HepG2 (cell line): Measurements from ENCODE around the gene ZNF74. TPM values are rescaled to one million over a fixed set of nuclear protein-coding genes. Genes with fewer than 3 reads are reported as not detected.

Source experiments
- HDAC6 ChIP-seq: fragments of 200-600 bp; sonication (generic); IDR thresholded peaks from 2 replicates; pipeline ENCODE4 v1.7.0; 2017; ENCODE audit warnings: mild to moderate bottlenecking, antibody characterized with exemption, low read length, low read depth
- JUND ChIP-seq: sonication (generic); formaldehyde crosslinking; IDR thresholded peaks from 2 replicates; pipeline ENCODE4 v1.8.0; 2022; ENCODE audit warnings: mild to moderate bottlenecking, missing genetic modification reagents
- MAFF ChIP-seq: IDR thresholded peaks from 2 replicates; pipeline ENCODE4 v1.6.1; 2011; ENCODE audit warnings: low read depth, low read length, improper control_type of control experiment
- MBNL3 ChIP-seq: fragments of 250-450 bp; sonication (Bioruptor Pico); conservative IDR thresholded peaks from 2 replicates; pipeline ENCODE4 v1.8.0; 2022; ENCODE audit warnings: mild to moderate bottlenecking, inconsistent platforms
- MEF2D ChIP-seq: sonication (generic); formaldehyde crosslinking; IDR thresholded peaks from 2 replicates; pipeline ENCODE4 v1.5.1; 2020; ENCODE audit warnings: mild to moderate bottlenecking, missing genetic modification reagents
- MZF1 ChIP-seq: sonication (generic); formaldehyde crosslinking; IDR thresholded peaks from 2 replicates; pipeline ENCODE4 v1.8.1; 2023; ENCODE audit warnings: mild to moderate bottlenecking, missing genetic modification reagents, borderline replicate concordance
- RORA ChIP-seq: sonication (generic); formaldehyde crosslinking; IDR thresholded peaks from 2 replicates; pipeline ENCODE4 v1.5.0; 2020; ENCODE audit warnings: mild to moderate bottlenecking, missing genetic modification reagents, moderate library complexity
- SIX1 ChIP-seq: sonication (generic); formaldehyde crosslinking; IDR thresholded peaks from 2 replicates; pipeline ENCODE4 v1.4.0; 2020; ENCODE audit warnings: missing genetic modification reagents, borderline replicate concordance
- TBX2 ChIP-seq: sonication (generic); formaldehyde crosslinking; IDR thresholded peaks from 2 replicates; pipeline ENCODE4 v1.5.0; 2020; ENCODE audit warnings: missing genetic modification reagents, mild to moderate bottlenecking, borderline replicate concordance
- TCF7 ChIP-seq: sonication (generic); IDR thresholded peaks from 2 replicates; pipeline ENCODE4 v1.6.1; 2016; ENCODE audit warnings: antibody characterized with exemption, low read depth
- TEAD2 ChIP-seq: sonication (generic); formaldehyde crosslinking; IDR thresholded peaks from 2 replicates; pipeline ENCODE4 v1.9.0; 2021; ENCODE audit warnings: missing genetic modification reagents
- TERF1 ChIP-seq: sonication (generic); formaldehyde crosslinking; IDR thresholded peaks from 2 replicates; pipeline ENCODE4 v1.8.0; 2022; ENCODE audit warnings: mild to moderate bottlenecking, missing genetic modification reagents, moderate library complexity
- THAP8 ChIP-seq: sonication (generic); formaldehyde crosslinking; IDR thresholded peaks from 2 replicates; pipeline ENCODE4 v1.5.1; 2020; ENCODE audit warnings: missing genetic modification reagents, mild to moderate bottlenecking, borderline replicate concordance
- TOPORS ChIP-seq: sonication (generic); formaldehyde crosslinking; IDR thresholded peaks from 2 replicates; pipeline ENCODE4 v1.8.0; 2023; ENCODE audit warnings: mild to moderate bottlenecking, missing genetic modification reagents
- XRCC5 ChIP-seq: fragments of 200-400 bp; formaldehyde crosslinking; optimal IDR thresholded peaks from 2 replicates; pipeline ENCODE3; 2017; ENCODE audit warnings: mild to moderate bottlenecking, low read length
- ZFP36 ChIP-seq: fragments of 150-350 bp; IDR thresholded peaks from 2 replicates; pipeline ENCODE4 v1.6.1; 2018; ENCODE audit warnings: borderline replicate concordance, low read length, low read depth; ENCODE audit not compliant: partially characterized antibody
- ZFY ChIP-seq: sonication (generic); formaldehyde crosslinking; IDR thresholded peaks from 2 replicates; pipeline ENCODE4 v1.4.0; 2020; ENCODE audit warnings: missing genetic modification reagents
- ZNF12 ChIP-seq: sonication (generic); formaldehyde crosslinking; IDR thresholded peaks from 2 replicates; pipeline ENCODE4 v1.5.0; 2020; ENCODE audit warnings: missing genetic modification reagents
- ZNF225 ChIP-seq: sonication (generic); formaldehyde crosslinking; IDR thresholded peaks from 2 replicates; pipeline ENCODE4 v1.4.0; 2020; ENCODE audit warnings: mild to moderate bottlenecking, missing genetic modification reagents
- ZNF281 ChIP-seq: sonication (generic); formaldehyde crosslinking; IDR thresholded peaks from 2 replicates; pipeline ENCODE4 v1.4.0; 2020; ENCODE audit warnings: missing genetic modification reagents, borderline replicate concordance
- ZNF326 ChIP-seq: sonication (generic); formaldehyde crosslinking; IDR thresholded peaks from 2 replicates; pipeline ENCODE4 v1.4.0; 2020; ENCODE audit warnings: missing genetic modification reagents, borderline replicate concordance
- ZNF329 ChIP-seq: sonication (generic); formaldehyde crosslinking; IDR thresholded peaks from 2 replicates; pipeline ENCODE4 v1.9.0; 2021; ENCODE audit warnings: low read depth, mild to moderate bottlenecking, missing genetic modification reagents
- ZNF382 ChIP-seq: sonication (generic); formaldehyde crosslinking; IDR thresholded peaks from 2 replicates; pipeline ENCODE4 v1.5.0; 2020; ENCODE audit warnings: missing genetic modification reagents, mild to moderate bottlenecking, borderline replicate concordance
- ZNF446 ChIP-seq: sonication (generic); formaldehyde crosslinking; IDR thresholded peaks from 2 replicates; pipeline ENCODE4 v1.5.0; 2020; ENCODE audit warnings: mild to moderate bottlenecking, missing genetic modification reagents
- ZNF841 ChIP-seq: sonication (generic); formaldehyde crosslinking; IDR thresholded peaks from 2 replicates; pipeline ENCODE4 v1.8.1; 2023; ENCODE audit warnings: missing genetic modification reagents, borderline replicate concordance
- ZNF878 ChIP-seq: sonication (generic); formaldehyde crosslinking; IDR thresholded peaks from 2 replicates; pipeline ENCODE4 v1.8.1; 2023; ENCODE audit warnings: mild to moderate bottlenecking, missing genetic modification reagents, moderate library complexity
- polyA plus RNA-seq, 8 experiments: library from polyadenylated mRNA; depleted of rRNA in 3 of 8; stranded (reverse) in 7 of 8; unstranded in 1 of 8; fragments of >200 nt; fragmentation: Illumina TruSeq in 4 of 8; extraction: Trizol in 4 of 8; gene quantifications; 2 replicates each; pipeline versions ENCODE4 v1.2.1 to v1.2.3, GENCODE V29; 2011 to 2016; ENCODE audit warnings: low read depth in 4 of 8, missing spikeins in 1 of 8, mixed read lengths in 1 of 8; ENCODE audit not compliant: insufficient read depth in 1 of 8
- total RNA-seq, 5 experiments: library from RNA; depleted of rRNA; stranded (reverse); fragments of >200 nt; fragmentation: Illumina TruSeq; extraction: Trizol; gene quantifications; 2 replicates each; pipeline ENCODE4 v1.2.3, GENCODE V29; 2016; ENCODE audit warnings: low read depth in 1 of 5

Gene ZNF74
- total and polyA plus RNA-seq, 2 of the 13 experiments (the other 11 are each of a cell fraction or from before 2014, with no cell fraction given), result 6.3 to 9.1 TPM

GRCh38 chr22:20418211-20418788 is 24.3 kb downstream of the ZNF74 start (continued):
- TF ChIP-seq ZFP36 (no peak), TCF7 (no peak), ZNF329 (CRISPR knock-in tag) (no peak), TEAD2 (CRISPR knock-in tag) (no peak), ZFY (CRISPR knock-in tag) (peak; percentile 51; the same call in 1 of the 2 replicates), ZNF878 (no peak), ZNF841 (no peak), ZNF382 (CRISPR knock-in tag) (no peak), TBX2 (CRISPR knock-in tag) (peak; percentile 55; the same call in 1 of the 2 replicates), HDAC6 (no peak), MEF2D (CRISPR knock-in tag) (no peak), ZNF12 (no peak), ZNF225 (CRISPR knock-in tag) (no peak), THAP8 (CRISPR knock-in tag) (no peak), ZNF281 (CRISPR knock-in tag) (no peak), SIX1 (no peak), TERF1 (CRISPR knock-in tag) (no peak), MBNL3 (CRISPR knock-in tag) (no peak), MAFF (no peak), ZNF446 (no peak), JUND (CRISPR knock-in tag) (no peak), XRCC5 (peak; percentile 82), TOPORS (CRISPR knock-in tag) (no peak), RORA (CRISPR knock-in tag) (no peak), ZNF326 (no peak), MZF1 (CRISPR knock-in tag) (no peak)
